HG02571 (cell line): ENCODE results near the gene GRAMD2B.

ENCODE experiments used
- ATAC-seq: cut with Tn5 transposase; IDR thresholded peaks from one replicate; pipeline ENCODE4 v1.9.1; 2021; ENCODE audit warnings: mild to moderate bottlenecking, moderate library complexity; ENCODE audit not compliant: unreplicated experiment

GRAMD2B gene

DNA sequence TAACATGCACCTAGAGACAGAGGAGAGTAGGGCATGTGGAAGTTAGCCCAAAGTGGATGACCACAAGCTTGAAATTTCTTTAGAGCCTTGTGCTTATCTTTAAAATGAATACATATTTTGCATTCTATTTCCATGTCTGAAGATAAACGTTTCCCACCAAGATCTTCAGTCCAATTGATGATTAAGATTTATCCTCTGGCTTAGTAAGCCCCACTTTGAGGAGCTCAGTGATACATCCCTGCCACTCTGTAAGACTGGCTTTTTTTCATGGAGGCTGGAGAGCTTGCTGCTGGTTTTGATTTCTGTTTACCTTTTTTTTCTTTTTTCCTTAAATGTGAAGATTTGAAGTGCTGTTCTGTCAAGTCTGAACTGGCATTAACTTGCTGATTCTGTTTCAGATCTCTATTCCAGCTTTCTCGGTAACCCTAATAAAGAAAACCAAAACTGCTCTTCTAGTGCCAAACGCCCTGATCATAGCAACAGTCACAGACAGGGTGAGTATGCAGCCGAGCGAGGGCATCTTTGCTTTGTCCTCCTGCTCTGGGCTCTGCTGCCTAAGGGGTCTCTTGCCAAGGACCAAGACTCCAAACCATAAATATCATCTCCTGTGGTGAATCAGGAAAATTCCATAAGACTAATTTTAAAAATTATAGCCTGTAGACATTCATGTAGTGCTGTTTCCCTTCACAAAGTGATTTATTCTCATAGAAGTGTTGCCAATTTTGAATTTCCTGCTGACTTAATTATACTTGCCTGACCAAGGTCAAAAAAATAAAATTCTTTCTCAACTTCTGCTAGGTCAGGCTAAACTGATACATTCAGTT is 54.3 kb downstream of the GRAMD2B start:
- ATAC-seq: no peak

DNA sequence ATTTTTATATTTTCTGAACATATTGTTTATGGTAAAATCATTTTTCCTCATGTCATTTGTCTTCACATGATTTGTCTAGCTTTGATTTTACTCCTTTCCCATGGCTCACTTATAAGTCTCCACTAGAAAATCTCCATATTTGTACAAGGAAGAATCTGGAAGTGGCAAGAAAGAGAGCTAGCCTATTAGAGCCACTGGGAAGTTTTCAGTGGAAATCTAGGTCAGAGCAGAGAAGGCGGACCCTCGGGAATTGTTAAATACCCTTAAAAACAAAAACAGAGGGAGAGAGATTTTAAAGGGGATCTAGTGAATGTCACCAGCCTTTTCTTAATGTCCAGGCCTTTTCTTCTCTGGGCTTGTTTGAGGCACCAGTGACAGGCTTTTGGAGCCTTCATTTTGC is 56.6 kb downstream of the GRAMD2B start:
- no peak for ATAC-seq

- ATAC-seq: no peak
These were observed 57.6 kb downstream of the GRAMD2B start for GRCh38 chr5:126480824-126481223.

DNA sequence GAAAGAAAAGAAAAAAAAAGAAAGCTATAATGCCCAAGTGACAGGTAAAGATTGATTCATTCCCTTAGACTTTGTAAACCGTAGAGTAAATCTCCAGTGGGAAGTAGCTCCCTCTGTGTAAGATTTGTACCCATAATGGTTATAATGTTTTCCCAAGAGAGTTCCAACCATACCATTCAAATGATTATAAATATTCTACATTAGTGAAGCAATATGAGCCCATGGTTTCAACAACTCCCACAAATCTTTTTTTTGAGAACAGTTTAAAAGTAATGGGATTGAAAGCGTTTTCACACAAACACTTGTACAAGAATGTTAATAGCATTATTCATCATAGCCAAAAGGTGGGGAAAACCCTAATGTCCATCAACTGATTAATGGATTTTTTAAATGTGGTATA is 58.0 kb downstream of the GRAMD2B start:
- ATAC-seq: no peak

GRCh38 chr5:126482591-126482990 is 59.4 kb downstream of the GRAMD2B start:
- ATAC-seq: no peak

DNA sequence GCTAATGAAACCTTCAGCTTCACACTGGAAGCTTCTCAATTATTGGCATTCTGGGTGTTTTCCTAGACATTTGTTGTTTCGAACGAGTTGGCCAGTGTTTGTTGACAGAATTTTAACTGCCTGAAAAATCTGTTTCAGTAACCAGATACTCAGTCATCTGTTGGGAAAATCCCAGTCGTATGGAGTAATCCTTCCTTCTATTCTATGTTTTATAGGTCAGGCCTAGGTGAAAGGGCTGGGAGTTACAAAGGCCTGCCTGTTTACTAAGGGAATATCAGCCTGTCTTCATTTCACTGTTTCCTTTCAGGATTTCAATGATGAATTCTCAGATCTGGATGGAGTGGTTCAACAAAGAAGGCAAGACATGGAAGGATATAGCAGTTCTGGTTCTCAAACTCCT is 59.9 kb downstream of the GRAMD2B start:
- ATAC-seq: no peak

DNA sequence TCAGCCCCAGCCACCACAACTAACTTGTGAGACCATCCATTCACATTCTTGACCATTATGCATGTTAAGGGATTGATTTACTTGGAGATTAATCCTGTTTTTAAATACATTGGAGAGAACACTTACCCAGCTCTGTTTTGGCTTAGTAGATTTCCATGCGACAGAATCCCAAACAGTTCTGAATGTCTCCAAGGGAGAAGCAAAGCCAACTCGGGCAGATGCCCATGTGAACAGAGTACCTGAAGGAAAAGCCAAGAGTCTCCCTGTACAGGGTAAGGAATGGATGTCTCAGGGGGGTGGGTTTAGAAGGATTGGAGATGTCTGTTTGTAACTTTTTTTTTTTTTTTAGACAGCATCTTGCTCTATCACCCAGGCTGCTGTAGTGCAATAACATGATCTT is 61.0 kb downstream of the GRAMD2B start:
- ATAC-seq: no peak

GRCh38 chr5:126486332-126486731 is 63.1 kb downstream of the GRAMD2B start:
- ATAC-seq: no peak

- no peak for ATAC-seq
These were observed 64.4 kb downstream of the GRAMD2B start for GRCh38 chr5:126487596-126487995.

DNA sequence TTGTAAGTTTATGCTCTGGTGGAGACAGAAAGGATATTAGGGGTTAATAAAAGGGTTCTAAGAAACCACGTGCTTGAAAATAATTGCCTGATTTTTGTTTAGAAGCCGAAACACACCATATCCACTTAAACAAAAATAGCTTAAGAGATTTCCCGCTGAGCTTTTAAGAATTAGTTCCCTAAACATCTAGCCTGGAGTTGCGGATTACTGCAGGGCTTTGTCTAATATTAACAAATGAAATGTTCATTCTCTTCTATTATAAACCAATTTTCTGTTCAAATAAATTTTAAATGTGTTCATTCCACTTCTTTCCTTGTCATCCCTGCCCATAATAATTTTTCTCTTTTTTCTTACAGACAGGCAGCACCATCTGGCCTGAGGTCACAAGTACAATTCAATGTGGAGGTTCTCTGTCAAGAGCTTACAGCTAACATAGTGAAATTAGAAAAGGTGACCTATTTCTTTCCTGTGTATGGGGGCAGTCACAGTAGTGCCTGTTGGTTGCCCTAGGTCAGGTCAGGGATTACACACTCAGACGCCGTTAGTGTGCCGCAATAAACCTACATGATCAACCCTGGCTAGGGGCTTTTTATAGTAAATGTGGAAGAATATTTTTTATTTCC is 65.3 kb downstream of the GRAMD2B start:
- ATAC-seq: no peak

DNA sequence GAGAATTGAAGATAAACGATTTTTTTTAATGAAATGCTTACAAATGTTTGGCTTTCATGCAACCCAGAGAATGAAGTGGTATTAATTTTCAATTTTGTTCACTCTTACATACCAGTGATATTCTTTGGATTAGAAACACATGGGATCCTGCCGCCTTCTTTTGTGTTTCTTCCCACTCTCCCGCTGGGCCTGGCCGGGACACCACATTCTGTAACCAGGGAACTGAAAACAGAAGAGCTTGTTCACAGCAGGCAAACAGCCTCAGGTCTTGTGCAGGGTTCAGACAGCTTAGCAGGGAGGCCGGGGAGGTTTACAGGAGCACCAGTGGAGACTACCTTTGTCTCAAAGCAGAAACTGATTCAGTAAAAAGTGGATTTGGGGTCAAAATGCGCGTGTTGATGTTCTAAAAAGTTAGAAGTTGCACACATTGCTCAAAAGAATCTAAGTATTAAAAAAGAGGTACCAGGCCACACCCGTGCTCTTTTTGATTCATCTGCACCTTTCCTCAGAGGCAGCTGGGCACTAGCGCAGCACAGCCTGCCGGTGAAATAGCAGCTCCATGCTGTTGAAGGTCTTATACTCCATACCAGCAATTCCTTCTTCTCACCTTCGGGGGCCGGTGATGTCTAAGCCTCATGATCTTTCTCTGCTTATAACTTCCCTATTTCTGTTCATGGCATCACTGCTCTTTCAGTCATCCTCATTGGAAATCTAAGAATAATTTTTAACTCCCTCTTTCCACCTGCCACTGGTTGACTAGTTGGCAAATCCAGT is 67.1 kb downstream of the GRAMD2B start:
- no peak for ATAC-seq

DNA sequence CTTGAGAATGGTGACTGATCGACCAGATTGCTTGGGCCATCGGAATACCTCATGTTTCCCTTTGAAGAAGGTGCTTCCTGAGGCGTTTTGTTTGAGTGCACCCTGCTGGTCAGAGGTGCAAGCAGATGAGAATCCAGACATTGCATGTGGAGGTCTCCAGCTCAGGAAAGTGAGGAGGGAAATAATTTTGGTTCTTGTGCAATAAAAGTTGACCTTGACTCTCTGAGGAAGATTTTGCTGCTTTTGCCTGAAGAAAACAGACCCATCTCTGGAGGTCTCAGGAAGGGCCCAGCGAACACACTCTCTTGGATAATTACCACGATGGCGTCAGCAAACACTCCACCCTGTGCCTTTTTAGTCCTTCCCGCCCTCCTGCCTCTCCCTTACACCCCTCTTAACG is 69.7 kb downstream of the GRAMD2B start:
- no peak for ATAC-seq

- ATAC-seq: no peak
These were observed 71.2 kb downstream of the GRAMD2B start for GRCh38 chr5:126494393-126494792.

DNA sequence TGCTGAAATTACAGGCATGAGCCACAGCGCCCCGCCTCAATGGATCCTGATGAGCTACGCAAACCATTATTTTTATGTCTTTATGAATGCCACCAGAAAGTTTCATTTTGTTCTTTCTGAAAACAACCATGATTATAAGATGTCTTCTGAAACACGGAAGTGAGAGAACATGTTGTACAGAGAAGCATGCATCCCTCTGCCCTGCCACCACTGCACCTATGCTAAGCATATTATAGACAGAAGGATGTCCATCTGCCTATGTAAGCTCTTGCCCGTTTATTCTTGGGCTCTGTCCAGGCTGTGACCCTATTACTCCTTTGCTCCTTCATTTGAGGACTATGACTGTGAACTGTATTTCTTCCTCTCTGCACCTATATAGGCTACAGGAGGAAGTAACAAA is 74.3 kb downstream of the GRAMD2B start:
- ATAC-seq: no peak

GRCh38 chr5:126499278-126499677 is 76.1 kb downstream of the GRAMD2B start:
- ATAC-seq: no peak

DNA sequence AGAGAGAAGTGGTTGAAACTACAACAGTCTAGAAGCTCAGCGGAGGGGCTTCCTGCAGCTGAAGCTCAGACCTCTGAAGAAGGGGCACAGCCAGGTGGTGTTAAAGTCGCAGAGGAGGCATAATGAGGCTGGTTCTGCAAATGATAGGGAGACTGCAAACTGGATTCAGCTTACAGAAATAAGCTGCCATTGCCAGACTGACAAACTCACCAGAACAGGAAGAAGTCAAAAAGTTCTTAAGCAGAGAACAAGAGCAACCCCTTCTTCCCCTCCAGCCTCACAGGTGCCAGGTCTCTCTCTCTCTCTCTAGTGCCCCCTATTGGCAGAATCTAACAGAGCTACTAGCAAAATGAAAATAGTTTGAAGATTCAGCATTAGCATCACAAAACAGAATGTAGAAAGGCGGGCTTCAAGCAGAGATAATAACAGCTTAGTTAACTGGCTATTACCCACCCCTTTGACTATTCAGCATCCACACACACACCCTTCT is 76.7 kb downstream of the GRAMD2B start:
- no peak for ATAC-seq

DNA sequence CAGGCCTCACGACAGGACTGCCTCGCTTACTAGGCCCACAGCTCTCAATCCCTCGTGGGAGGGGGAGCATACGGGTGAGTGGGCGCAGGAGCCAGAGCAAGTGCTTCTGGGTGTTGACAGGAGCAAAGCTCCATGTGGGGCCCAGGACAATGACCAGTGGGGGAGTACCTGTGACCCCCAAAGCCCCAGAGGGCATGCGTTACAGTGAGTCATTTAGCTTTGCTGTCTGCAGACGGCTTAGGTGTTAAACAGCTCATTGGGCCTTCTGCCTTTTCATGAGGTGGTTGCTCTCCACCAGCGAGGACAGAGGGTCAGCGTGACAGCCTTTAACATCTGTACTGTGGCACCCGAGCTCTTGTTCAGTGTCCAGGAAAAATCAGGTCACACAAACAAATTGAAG is 78.2 kb downstream of the GRAMD2B start:
- no peak for ATAC-seq

- no peak for ATAC-seq
These were observed 80.4 kb downstream of the GRAMD2B start for GRCh38 chr5:126503602-126504104.

- no peak for ATAC-seq
These were observed 82.9 kb downstream of the GRAMD2B start for GRCh38 chr5:126506079-126506478.

DNA sequence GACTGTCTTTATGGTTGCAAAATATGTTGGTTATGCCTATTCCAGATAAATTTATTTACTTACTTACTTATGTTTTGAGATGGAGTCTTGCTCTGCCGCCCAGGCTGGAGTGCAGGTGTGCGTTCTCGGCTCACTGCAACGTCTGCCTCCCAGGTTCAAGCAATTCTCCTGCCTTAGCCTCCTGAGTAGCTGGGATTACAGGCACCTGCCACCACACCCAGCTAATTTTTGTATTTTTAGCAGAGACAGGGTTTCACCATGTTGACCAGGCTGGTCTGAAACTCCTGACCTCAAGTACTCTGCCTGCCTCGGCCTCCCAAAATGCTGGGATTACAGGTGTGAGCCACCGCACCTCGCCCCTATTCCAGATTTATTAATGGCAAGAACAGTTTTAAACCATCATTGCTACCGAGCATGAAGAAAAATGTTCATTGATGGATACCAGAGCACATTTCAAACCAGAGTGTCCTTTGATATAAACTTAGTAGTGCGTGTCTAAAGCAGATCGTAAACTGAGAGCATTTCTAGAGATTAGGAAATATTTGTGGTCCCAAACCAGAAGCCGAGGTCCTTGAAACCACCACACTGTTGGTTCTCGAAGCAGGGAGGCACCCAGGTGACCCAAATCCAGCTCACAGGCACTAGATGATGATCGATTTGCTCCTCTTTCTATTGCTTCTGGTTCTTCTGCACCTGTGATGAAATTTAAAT is 85.2 kb downstream of the GRAMD2B start:
- ATAC-seq: no peak

GRCh38 chr5:126508962-126509279 is 85.7 kb downstream of the GRAMD2B start:
- no peak for ATAC-seq
